WI38 (cell line): Measurements from ENCODE around the gene BUB1B.

Source experiments
- H3K4me3 ChIP-seq: 2 replicates; pipeline ENCODE4 v1.5.1; 2011; ENCODE audit warnings: low read depth, mild to moderate bottlenecking, control low read depth, low read length
- TF ChIP-seq, protein P1 (sequence below): IDR thresholded peaks from 2 replicates; pipeline ENCODE4 v1.5.1; 2012; ENCODE audit warnings: low read depth, mild to moderate bottlenecking, control low read depth, low read length

BUB1B gene

DNA sequence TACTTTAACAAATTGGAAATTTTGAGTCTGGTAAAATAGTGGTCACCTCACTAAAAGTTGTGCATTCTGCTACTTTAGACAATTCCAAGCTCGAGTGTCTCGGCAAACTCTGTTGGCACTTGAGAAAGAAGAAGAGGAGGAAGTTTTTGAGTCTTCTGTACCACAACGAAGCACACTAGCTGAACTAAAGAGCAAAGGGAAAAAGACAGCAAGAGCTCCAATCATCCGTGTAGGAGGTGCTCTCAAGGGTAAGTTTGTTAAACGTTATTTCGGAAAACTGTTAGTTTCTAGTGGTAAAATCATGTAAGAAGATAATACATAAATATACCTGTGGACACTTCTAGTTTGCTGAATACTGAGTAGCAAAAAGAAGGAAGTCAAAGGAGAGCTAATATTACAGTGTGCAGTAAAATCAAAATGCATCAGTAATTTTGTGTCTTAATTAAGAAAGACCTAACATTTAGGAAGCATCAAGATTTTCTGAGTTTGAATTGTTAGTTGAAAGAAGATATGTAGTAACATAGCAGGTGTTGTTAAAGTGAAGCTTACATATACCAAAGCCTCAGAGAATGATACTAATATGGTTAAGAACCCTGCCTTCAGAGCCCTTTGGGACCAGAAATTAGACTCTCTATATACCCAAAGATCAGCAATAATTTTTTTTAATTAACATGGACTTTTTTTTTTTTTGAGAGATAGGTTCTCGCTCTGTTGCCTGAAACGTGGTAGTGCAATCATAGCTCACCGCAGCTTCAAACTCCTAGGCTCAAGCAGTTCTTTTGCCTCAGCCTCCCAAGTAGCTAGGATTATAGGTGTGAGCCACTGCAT lies 23.0 kb downstream of the BUB1B start:
- TF ChIP-seq, protein P1, sequence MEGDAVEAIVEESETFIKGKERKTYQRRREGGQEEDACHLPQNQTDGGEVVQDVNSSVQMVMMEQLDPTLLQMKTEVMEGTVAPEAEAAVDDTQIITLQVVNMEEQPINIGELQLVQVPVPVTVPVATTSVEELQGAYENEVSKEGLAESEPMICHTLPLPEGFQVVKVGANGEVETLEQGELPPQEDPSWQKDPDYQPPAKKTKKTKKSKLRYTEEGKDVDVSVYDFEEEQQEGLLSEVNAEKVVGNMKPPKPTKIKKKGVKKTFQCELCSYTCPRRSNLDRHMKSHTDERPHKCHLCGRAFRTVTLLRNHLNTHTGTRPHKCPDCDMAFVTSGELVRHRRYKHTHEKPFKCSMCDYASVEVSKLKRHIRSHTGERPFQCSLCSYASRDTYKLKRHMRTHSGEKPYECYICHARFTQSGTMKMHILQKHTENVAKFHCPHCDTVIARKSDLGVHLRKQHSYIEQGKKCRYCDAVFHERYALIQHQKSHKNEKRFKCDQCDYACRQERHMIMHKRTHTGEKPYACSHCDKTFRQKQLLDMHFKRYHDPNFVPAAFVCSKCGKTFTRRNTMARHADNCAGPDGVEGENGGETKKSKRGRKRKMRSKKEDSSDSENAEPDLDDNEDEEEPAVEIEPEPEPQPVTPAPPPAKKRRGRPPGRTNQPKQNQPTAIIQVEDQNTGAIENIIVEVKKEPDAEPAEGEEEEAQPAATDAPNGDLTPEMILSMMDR: no peak
- H3K4me3 ChIP-seq: no peak overlapping the region

DNA sequence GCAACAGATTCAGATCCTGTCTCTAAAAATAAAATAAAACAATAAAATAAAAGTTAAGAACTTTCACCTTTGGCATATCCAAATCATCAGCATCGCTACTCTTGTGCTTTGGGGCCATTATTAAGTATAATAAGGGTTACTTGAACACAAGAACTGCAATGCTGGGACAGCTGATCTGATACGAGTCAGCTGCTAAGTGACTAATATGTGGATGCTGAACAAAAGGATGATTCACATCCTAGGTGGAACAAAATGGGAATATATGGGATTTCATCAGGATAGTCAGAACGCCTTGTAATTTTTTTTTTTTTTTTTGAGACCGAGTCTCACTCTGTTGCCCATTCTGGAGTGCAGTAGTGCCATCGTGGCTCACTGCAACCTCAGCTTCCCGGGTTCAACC lies 29.7 kb downstream of the BUB1B start:
- TF ChIP-seq, protein P1: no peak
- no peak overlapping the region for H3K4me3 ChIP-seq

DNA sequence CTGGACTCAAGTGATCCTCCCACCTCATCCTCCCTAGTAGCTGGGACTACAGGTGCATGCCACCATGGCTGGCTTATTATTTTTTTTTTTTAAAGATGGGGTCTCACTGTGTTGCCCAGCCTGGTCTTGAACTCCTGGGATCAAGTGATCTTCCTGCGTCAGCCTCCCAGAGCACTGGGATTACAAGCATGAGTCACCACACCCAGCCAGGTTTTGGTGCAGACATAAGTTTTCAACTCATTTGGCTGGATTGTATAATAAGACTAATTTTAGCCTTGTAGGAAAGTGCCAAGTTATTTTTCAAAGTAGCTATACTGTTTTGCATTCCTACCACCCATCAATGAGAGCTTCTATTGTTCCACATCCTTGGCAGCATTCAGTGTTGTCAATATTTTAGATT lies 32.1 kb downstream of the BUB1B start:
- TF ChIP-seq, protein P1: no peak
- H3K4me3 ChIP-seq: no peak overlapping the region

DNA sequence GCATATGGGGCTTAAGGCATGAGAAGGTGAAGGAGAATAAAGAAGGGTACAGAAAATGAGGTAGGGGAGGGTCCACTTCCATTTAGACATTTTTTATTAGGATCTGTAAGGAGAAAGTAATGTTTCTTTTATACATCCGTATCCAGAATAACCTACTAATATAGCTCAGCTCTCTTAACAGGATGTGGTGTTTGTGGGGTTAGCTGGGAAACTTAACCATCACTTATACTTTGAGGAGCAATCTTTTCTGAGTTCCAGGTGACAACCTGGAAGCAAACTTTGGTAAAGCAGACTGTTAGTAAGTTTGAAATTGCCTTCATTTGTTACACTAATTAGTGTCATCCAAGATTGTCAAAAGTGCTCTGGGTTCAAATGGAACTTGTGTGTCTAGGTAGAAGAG lies 36.6 kb downstream of the BUB1B start:
- TF ChIP-seq, protein P1: no peak
- H3K4me3 ChIP-seq: no peak overlapping the region

DNA sequence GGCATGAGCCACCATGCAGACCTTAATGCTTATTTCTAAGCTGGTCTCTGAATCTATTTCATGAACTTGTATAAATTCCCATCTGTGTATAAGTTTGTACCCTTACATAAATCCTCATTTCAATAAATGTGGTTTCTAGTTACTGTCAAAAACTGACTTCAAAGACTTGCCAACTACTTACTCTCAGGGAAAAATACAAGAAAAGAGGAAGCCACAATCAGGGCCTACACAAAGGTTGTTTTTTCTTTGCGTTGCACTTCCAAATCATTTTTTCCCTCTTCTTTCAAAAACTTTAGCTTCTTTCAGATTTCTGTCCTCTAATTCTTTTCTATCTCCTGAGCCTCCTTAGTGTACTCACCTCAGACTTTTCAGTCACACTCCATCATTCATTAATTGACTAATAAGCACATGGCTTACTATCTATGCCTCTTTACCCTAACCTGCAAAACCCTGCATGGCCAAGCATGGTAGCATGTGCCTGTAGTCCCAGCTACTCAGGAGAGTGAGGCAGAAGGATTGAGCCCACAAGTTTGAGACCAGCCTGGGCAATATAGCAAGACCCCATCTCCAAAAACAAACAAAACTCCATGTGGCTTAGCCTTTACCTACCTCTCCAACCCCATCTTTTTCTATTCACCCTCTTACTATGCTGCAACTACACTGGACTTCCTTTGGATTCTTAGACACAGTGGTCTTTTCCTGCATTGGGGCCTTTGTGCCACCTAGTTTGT lies 37.7 kb downstream of the BUB1B start:
- H3K4me3 ChIP-seq: no peak overlapping the region
- TF ChIP-seq, protein P1: no peak

DNA sequence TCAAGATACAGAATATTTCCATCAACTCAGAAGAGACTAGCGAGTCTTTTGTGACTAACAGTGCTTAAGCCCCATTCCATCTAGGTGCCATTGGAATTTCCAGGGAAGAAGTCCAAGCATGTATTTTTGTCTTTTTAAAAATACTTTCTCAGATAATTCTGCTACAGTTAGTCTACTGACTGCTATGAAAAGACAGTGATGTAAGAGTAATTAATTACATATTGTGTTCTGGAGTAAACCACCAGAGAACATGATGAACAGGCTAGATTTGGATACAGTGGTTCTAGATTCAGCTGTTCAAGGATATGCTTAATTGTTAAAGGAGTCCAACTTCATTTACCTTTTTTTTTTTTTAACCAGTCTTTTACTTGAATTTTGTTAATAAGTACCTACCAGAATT lies 43.2 kb downstream of the BUB1B start:
- no peak overlapping the region for H3K4me3 ChIP-seq
- TF ChIP-seq, protein P1: no peak
